PC-3 (cell line): ENCODE results near the gene AHNAK2.
"Not testable (repeated sequence)": the region's sequence is repeated elsewhere in the genome, so short reads cannot be mapped to it uniquely, and the experiment has no call there.

Source experiments
- CTCF ChIP-seq: fragments of 300-600 bp; sonication (generic); conservative IDR thresholded peaks from 2 replicates; pipeline ENCODE4 v1.5.1; 2017; ENCODE audit warnings: antibody characterized with exemption, low read depth, mild to moderate bottlenecking, low read length
- EZH2 ChIP-seq: fragments of 300-600 bp; sonication (generic); IDR thresholded peaks from one replicate; pipeline ENCODE4 v1.6.1; 2017; ENCODE audit warnings: antibody characterized with exemption, mild to moderate bottlenecking, low read length; ENCODE audit not compliant: unreplicated experiment
- EZH2phosphoT487 ChIP-seq: fragments of 300-600 bp; sonication (generic); IDR thresholded peaks from 2 replicates; pipeline ENCODE4 v1.6.1; 2018; ENCODE audit warnings: mild to moderate bottlenecking, antibody characterized with exemption, low read length, borderline replicate concordance

DNA sequence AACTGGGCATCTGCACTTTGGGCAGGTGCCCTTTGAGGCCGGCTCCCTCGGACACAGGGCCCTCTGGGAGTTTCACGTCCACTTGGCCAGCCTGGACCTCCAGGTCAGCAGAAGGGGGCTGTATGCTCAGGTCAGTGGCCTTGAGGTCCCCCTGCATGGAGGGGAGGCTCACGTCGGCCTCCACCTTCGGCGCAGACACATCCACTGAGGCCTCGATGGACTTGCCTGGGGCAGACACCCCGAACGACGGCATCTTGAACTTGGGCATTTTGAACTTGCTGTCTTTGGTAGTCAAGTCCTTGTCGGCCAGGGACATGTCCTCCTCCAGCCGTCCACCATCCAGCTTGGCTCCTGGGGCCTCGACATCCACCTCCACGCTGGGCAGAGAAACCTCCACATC, 27.5 kb downstream of the AHNAK2 start:
- not testable (repeated sequence) for TF ChIP-seq EZH2, CTCF, EZH2phosphoT487
